GM19025 (cell line): ENCODE measurements around the gene CHMP5.
"Not testable (repeated sequence)": the region's sequence is repeated elsewhere in the genome, so short reads cannot be mapped to it uniquely, and the experiment has no call there.

Experiments used
- ATAC-seq: cut with Tn5 transposase; IDR thresholded peaks from one replicate; pipeline ENCODE4 v1.9.1; 2021; ENCODE audit warnings: mild to moderate bottlenecking, low read depth, moderate library complexity; ENCODE audit not compliant: unreplicated experiment

The CHMP5 gene

GRCh38 chr9:33310748-33311147 lies 45.9 kb downstream of the CHMP5 start:
- no peak for ATAC-seq

DNA sequence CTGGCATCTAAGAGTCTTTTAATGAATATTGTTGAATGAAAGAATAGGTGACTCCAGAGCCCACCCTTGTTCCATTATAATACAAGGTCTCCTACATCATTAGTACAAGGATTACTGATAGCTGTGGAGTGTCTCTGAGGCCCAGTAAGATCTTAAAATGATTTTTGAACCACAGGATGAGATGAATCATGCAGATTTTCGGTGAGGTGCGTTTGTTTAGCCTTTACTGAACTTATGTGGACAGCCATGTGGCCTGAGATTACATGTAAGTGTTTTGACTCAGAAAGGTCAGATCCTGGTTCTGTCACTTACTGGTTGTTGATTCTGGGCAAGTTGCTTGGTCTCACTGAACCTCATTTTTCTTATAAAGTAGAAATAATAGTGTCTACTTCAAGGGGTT lies 47.1 kb downstream of the CHMP5 start:
- no peak for ATAC-seq

DNA sequence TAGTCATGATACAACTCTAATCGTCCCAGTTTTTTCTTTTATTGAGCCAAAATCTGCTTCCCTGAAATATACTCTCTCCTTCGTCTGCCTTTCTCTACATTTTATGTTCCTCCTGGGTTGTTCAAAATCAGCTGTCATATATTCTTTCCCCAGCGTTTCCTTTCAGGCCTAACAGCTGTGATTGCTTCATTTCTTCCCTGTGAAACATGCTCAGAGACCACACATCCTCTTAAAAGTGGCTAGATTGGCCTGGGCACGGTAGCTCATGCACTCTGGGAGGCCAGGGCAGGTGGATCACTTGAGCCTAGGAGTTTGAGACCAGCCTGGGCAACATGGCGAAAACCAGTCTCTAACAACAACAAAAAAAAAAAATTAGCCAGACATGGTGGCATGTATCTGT lies 50.5 kb downstream of the CHMP5 start:
- no peak for ATAC-seq

GRCh38 chr9:33317136-33317535 lies 52.3 kb downstream of the CHMP5 start:
- not testable (repeated sequence) for ATAC-seq

DNA sequence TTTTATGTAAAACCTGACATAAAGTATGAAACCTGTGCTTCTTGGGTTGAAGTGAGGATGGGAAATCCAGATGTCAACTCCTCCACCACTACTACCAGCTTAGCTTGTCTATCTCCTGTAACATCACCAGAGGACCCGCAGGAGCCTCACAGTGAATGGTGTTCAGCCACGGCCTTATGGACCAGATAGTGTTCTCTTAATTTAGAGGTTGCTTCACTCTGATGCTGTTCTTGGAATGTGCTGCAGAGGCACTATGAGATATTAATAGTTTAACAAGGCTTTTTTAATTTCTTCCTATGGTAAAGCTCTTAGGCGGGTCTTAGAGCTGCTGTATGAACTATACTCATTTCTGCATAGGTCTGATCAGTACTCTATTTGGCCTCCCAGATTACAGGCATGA lies 53.4 kb downstream of the CHMP5 start:
- ATAC-seq, result no peak

DNA sequence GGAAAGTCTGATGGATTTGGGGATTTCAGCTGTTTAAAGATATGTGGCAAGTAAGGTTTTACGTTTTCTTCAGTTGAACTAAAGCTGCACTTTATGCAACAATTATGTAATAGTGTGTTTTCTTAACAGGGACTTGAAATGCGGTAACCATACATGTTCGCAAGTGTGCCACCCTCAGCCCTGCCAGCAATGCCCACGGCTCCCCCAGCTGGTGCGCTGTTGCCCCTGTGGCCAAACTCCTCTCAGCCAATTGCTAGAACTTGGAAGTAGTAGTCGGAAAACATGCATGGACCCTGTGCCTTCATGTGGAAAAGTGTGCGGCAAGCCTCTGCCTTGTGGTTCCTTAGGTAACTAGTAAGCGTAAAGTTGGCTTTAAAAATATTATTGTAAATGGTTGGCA lies 53.9 kb downstream of the CHMP5 start:
- no peak for ATAC-seq

DNA sequence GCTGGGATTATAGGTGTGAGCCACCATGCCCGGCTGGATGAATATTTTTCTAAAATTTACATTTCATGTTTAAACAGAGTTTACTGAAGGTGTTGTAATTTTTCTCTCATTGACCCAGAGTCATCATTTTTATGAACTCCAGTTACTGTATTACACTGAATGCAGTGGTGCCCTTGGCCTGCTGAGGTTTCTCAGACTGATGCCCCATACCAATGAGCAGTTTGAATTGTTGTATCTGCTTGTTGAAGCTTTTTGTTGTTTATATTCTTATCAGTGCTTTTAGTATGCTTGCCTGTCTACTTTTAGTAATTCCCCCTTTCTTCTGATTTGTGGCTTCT lies 55.4 kb downstream of the CHMP5 start:
- no peak for ATAC-seq

GRCh38 chr9:33320568-33321261 lies 55.9 kb downstream of the CHMP5 start:
- ATAC-seq, result no peak

DNA sequence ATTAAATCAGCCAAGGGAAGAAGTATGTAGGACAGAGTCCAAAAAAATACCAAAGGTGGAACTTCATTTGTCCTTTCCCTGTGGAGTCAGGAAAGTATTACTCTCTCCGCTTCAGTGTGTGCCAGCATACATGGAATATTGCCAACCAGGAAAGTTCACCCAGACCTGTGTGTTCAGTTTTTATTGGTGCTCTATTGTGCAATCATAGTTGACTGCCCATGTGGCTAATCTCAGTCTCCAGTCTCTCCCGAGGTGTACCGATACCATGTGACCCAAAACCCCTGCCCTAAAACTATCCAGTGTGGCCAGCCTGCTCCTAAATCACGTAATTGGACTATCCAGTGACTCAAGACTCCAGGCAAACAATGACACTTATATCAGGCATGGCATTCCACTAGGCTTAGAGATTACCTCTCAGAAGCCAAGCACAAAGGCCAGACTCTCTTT lies 64.3 kb downstream of the CHMP5 start:
- ATAC-seq, result no peak

DNA sequence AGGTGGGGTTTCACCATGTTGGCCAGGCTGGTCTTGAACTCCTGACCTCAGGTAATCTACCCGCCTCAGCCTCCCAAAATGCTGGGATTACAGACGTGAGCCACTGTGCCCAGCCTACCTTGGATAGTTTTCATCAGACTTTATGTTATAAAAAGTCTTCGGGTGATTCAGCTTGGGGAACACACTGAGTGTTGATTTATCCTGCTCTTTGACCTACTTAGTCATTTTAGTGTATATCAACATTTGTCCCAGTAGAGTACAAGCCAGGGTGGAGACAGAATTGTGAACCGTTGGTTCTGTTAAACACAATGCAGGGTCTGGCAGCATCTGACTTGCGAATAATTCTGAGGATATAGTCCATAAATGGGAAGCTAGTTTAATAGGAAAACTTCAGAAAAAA lies 65.1 kb downstream of the CHMP5 start:
- ATAC-seq, result no peak

DNA sequence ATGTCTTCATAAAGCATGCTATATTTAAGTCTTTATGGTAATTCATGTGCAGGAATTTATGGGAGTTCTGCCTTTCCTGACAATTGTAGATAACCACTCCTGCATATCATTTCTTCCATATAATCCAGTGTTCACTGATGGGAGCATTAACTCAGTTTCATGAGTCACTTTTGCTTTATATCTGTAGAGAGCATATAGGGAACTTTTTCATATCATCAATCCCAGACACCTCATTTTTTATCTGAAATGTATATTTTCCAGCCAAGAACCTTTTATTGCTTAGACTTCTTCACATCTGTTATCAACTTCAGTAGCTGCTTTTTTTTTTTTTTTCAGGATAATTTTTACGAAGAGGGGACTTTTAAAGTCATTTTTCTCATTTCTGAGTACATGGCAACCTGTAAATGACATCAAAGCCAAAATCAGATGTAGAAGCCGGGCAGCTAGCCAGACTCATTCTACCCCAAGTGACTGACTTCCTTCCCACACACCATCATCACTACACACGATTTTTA lies 66.6 kb downstream of the CHMP5 start:
- ATAC-seq, result no peak
